NK-92 (cell line): ENCODE data around the gene AGR2.

Experiments used
- DNase-seq: peaks from one replicate; lab custom pipeline; 2025; ENCODE audit not compliant: unreplicated experiment; lab: John Stamatoyannopoulos, UW

Gene AGR2

DNA sequence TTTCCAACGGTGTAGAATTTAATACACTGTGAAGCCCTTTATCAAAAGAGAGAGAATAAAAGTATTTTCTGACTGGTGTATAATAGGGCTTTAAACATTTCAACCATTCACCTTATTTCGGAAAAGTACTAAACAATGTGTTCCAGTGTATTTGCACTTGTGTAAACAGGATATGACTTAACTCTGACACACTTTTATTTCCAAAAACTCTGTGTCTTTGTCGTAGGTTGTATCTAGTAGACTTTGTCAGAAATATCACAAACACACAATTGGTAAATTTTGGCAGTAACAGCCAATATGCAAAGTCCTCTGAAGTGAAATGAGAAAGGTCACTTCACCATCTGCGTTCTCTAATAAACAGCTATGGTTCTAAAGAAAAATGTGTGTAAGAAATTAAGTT, 61.6 kb downstream of the AGR2 start:
- no peak for DNase-seq

DNA sequence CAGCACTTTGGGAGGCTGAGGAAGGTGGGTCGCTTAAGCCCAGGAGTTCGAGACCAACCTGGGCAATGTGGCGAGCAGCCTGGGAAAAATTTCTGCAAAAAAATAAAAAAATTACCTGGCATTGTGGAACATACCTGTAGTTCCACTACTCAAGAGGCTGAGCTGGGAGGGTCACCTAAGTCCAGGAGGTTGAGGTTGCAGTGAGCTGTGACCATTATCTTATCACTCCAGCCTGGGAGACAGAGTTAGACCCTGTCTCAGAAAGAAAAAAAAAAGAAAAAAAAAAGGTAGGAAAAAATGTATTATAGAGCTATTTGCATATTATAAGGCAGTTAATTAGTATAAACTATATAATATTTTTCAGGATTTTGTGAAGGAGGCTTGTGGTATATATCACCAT, 62.3 kb downstream of the AGR2 start:
- no peak for DNase-seq
